ENCODE data around the gene UBL4B. TPM values are rescaled to one million over a fixed set of nuclear protein-coding genes. Genes with fewer than 3 reads are reported as not detected.

The UBL4B gene
- total RNA-seq, 2 donors from 2014 or later = not detected

- Histone ChIP-seq H3K36me3 (replicated peaks in 1 of 2; ENCODE audit: insufficient read depth in 1 of 2, low read depth in 2 of 2) (no peaks in the 10 kb centered on the region), H3K4me3 (no peak overlapping the region), H3K4me1 (peaks cover 16% of the 10 kb centered on the region), H3K27me3 (no peaks in the 10 kb centered on the region), H3K9me3 (no peaks in the 10 kb centered on the region), H3K27ac (no peak overlapping the region)
- DNase-seq (peak; percentile 61 to 67 (median 64)), ATAC-seq (peak; percentile 67)
- TF ChIP-seq CTCF (IDR thresholded peaks at IDR 0.05) = peak; percentile 33 to 69 (median 61)
- TF ChIP-seq POLR2A (IDR thresholded peaks at IDR 0.05) = no peak
- intact Hi-C loops (cut with DNase I) = no loop called here
- WGBS, 2 donors = 38 to 42% methylated on average over 14 to 15 of the region's 15 CpGs
Measured at GRCh38 chr1:110087812-110088738, 24.2 kb upstream of the UBL4B start.

- ATAC-seq = no peak
- Histone ChIP-seq H3K4me3 (no peak overlapping the region), H3K27me3 (no peaks in the 10 kb centered on the region), H3K36me3 (replicated peaks in 1 of 2; ENCODE audit: insufficient read depth in 1 of 2, low read depth in 2 of 2) (no peaks in the 10 kb centered on the region), H3K9me3 (no peaks in the 10 kb centered on the region), H3K4me1 (peaks cover 14% of the 10 kb centered on the region), H3K27ac (no peak overlapping the region)
- 57 to 65% methylated on average over 7 of the region's 10 CpGs for WGBS, 2 donors
- no peak for DNase-seq
- no peak for TF ChIP-seq POLR2A (IDR thresholded peaks at IDR 0.05)
- no peak for TF ChIP-seq CTCF (IDR thresholded peaks at IDR 0.05)
- intact Hi-C loops (cut with DNase I) = no loop called here
Measured at GRCh38 chr1:110088739-110089316, 23.4 kb upstream of the UBL4B start.

GRCh38 chr1:110089561-110090275 lies 22.5 kb upstream of the UBL4B start:
- no peak overlapping the region for H3K27ac ChIP-seq
- intact Hi-C loops (cut with DNase I) = no loop called here
- no peak for TF ChIP-seq CTCF (IDR thresholded peaks at IDR 0.05)
- no peak for TF ChIP-seq POLR2A (IDR thresholded peaks at IDR 0.05)

GRCh38 chr1:110091381-110091780 lies 20.9 kb upstream of the UBL4B start:
- intact Hi-C loops (cut with DNase I) = no loop called here
- 47 to 62% methylated on average over 2 of the region's 2 CpGs for WGBS, 2 donors
- Histone ChIP-seq H3K27ac (no peak overlapping the region), H3K27me3 (no peaks in the 10 kb centered on the region), H3K4me1 (no peaks in the 10 kb centered on the region), H3K9me3 (no peaks in the 10 kb centered on the region), H3K4me3 (no peak overlapping the region), H3K36me3 (replicated peaks in 1 of 2; ENCODE audit: insufficient read depth in 1 of 2, low read depth in 2 of 2) (no peaks in the 10 kb centered on the region)
- no peak for TF ChIP-seq CTCF (IDR thresholded peaks at IDR 0.05)
- DNase-seq = no peak
- no peak for ATAC-seq

More at GRCh38 chr1:110089561-110090275, 22.5 kb upstream of the UBL4B start:
- Histone ChIP-seq H3K9me3 (no peaks in the 10 kb centered on the region), H3K36me3 (replicated peaks in 1 of 2; ENCODE audit: insufficient read depth in 1 of 2, low read depth in 2 of 2) (no peaks in the 10 kb centered on the region), H3K4me3 (no peak overlapping the region), H3K4me1 (peaks cover 6% of the 10 kb centered on the region), H3K27me3 (no peaks in the 10 kb centered on the region)
- WGBS, 2 donors = 50 to 53% methylated on average over 5 to 7 of the region's 7 CpGs
- no peak for ATAC-seq
- DNase-seq = no peak

Data from body of pancreas (tissue), 4 donors.